Tibial nerve (tissue), 4 donors: ENCODE data around the gene TMEM248. TPM values are rescaled to one million over a fixed set of nuclear protein-coding genes. Genes with fewer than 3 reads are reported as not detected.

Source experiments
- DNase-seq, 2 donors: peaks; one replicate each; pipeline ENCODE4 v3.0.0-alpha.2; 2019; ENCODE audit warnings: low spot score in 2 of 2
- H3K27ac ChIP-seq, 4 donors: fragments of 200-600 bp; sonication (generic) in 3 of 4; one replicate each; pipeline ENCODE4 v1.5.1; 2017 to 2019; ENCODE audit warnings: mild to moderate bottlenecking in 1 of 4
- H3K27me3 ChIP-seq, 2 donors: fragments of 200-600 bp; sonication (generic) in 1 of 2; one replicate each; pipeline versions ENCODE4 v1.5.1 to v1.6.0; 2017 to 2019
- H3K36me3 ChIP-seq, 3 donors: fragments of 200-600 bp; sonication (generic); one replicate each; pipeline ENCODE4 v1.5.1; 2018 to 2019
- H3K4me1 ChIP-seq, 4 donors: fragments of 200-600 bp; sonication (generic) in 3 of 4; one replicate each; pipeline ENCODE4 v1.5.1; 2017 to 2019
- H3K4me3 ChIP-seq, 4 donors: fragments of 200-600 bp; sonication (generic) in 3 of 4; one replicate each; pipeline ENCODE4 v1.5.1; 2017 to 2019; ENCODE audit warnings: mild to moderate bottlenecking in 1 of 4, moderate library complexity in 1 of 4
- H3K9me3 ChIP-seq, 4 donors: fragments of 200-600 bp; sonication (generic) in 3 of 4; one replicate each; pipeline ENCODE4 v1.5.1; 2017 to 2019
- EP300 ChIP-seq, 2 donors: sonication (generic); formaldehyde crosslinking; IDR thresholded peaks; one replicate each; pipeline ENCODE4 v1.6.1; 2017; ENCODE audit warnings: antibody characterized with exemption in 2 of 2, mild to moderate bottlenecking in 1 of 2
- POLR2A ChIP-seq, 2 donors: fragments of 450-650 bp; IDR thresholded peaks; one replicate each; pipeline ENCODE4 v1.6.1; 2017; ENCODE audit warnings: antibody characterized with exemption in 2 of 2, mild to moderate bottlenecking in 2 of 2, moderate library complexity in 2 of 2
- WGBS, 2 donors: methylation state at CpG; one replicate each; pipeline ENCODE4 v1.1.5; 2018; 5-methylcytosine and 5-hydroxymethylcytosine counted together
- total RNA-seq, 4 donors: library from RNA; depleted of rRNA; stranded (reverse); fragments of >200 nt; gene quantifications; one replicate each; pipeline ENCODE4 v1.1.0, GENCODE V29; 2016
- TF ChIP-seq, protein P1 (sequence below), 5 experiments: fragments of 200-600 bp in 3 of 5; fragments of 450-650 bp in 2 of 5; sonication (generic) in 3 of 5; IDR thresholded peaks; one replicate each; pipeline ENCODE4 v1.5.1; 2016 to 2019; ENCODE audit warnings: antibody characterized with exemption in 5 of 5, mild to moderate bottlenecking in 3 of 5, moderate library complexity in 2 of 5

Gene TMEM248
- total RNA-seq, 4 donors from 2014 or later, result 86.4 to 110 (median 94.9) TPM

GRCh38 chr7:66937940-66938339 is 16.9 kb downstream of the TMEM248 start:
- no peaks in the 10 kb centered on the region for H3K9me3 ChIP-seq
- TF ChIP-seq POLR2A (IDR thresholded peaks at IDR 0.05) (no peak), EP300 (IDR thresholded peaks at IDR 0.05) (no peak)
- TF ChIP-seq, protein P1, sequence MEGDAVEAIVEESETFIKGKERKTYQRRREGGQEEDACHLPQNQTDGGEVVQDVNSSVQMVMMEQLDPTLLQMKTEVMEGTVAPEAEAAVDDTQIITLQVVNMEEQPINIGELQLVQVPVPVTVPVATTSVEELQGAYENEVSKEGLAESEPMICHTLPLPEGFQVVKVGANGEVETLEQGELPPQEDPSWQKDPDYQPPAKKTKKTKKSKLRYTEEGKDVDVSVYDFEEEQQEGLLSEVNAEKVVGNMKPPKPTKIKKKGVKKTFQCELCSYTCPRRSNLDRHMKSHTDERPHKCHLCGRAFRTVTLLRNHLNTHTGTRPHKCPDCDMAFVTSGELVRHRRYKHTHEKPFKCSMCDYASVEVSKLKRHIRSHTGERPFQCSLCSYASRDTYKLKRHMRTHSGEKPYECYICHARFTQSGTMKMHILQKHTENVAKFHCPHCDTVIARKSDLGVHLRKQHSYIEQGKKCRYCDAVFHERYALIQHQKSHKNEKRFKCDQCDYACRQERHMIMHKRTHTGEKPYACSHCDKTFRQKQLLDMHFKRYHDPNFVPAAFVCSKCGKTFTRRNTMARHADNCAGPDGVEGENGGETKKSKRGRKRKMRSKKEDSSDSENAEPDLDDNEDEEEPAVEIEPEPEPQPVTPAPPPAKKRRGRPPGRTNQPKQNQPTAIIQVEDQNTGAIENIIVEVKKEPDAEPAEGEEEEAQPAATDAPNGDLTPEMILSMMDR (IDR thresholded peaks at IDR 0.05), result no peak
- no peaks in the 10 kb centered on the region for H3K27me3 ChIP-seq
- peaks cover 0 to 19% (median 0%) of the 10 kb centered on the region in 4 donors for H3K4me1 ChIP-seq
- no peak overlapping the region for H3K27ac ChIP-seq
- H3K4me3 ChIP-seq, result no peak overlapping the region
- H3K36me3 ChIP-seq, result peaks cover 0 to 22% (median 0%) of the 10 kb centered on the region in 3 donors
- WGBS, 2 donors, result 96% methylated on average over 4 of the region's 4 CpGs
- DNase-seq, result no peak

GRCh38 chr7:66939325-66939724 is 18.3 kb downstream of the TMEM248 start:
- Histone ChIP-seq H3K4me1 (peaks cover 0 to 7% (median 0%) of the 10 kb centered on the region in 4 donors), H3K27ac (no peak overlapping the region), H3K4me3 (no peak overlapping the region), H3K9me3 (no peaks in the 10 kb centered on the region), H3K36me3 (peaks cover 0 to 36% (median 0%) of the 10 kb centered on the region in 3 donors), H3K27me3 (no peaks in the 10 kb centered on the region)
- 60 to 63% methylated on average over 4 of the region's 4 CpGs for WGBS, 2 donors
- DNase-seq, result no peak
- TF ChIP-seq, protein P1 (IDR thresholded peaks at IDR 0.05), result no peak
- no peak for TF ChIP-seq EP300 (IDR thresholded peaks at IDR 0.05)
- no peak for TF ChIP-seq POLR2A (IDR thresholded peaks at IDR 0.05)

DNA sequence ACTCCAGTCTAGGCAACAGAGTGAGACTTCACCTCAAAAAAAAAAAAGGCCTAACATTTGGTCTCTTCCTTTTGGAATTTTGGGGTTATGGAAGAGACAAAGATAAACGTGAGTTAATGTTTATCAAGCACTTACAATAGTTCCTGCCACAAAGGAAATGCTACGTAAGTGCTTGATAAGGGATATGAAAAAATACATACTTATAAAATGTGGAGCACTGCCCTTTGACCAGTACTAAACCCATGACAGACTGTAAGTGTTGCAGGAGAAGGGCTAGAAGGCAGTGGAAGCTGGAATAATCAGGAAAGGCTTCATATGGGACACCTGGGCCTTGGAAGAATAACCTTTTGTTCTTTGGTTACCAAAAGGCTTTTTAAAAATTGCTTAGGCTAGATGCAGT is 25.5 kb downstream of the TMEM248 start:
- no peak overlapping the region for H3K4me3 ChIP-seq
- H3K36me3 ChIP-seq, result peaks cover 0 to 98% (median 4%) of the 10 kb centered on the region in 3 donors
- H3K27me3 ChIP-seq, result no peaks in the 10 kb centered on the region
- no peak overlapping the region for H3K27ac ChIP-seq
- no peak for DNase-seq
- no peaks in the 10 kb centered on the region for H3K9me3 ChIP-seq
- no peaks in the 10 kb centered on the region for H3K4me1 ChIP-seq
- TF ChIP-seq POLR2A (IDR thresholded peaks at IDR 0.05) (no peak), EP300 (IDR thresholded peaks at IDR 0.05) (no peak)
- TF ChIP-seq, protein P1 (IDR thresholded peaks at IDR 0.05), result no peak
- 70 to 77% methylated on average over 2 of the region's 2 CpGs for WGBS, 2 donors

GRCh38 chr7:66948480-66949109 is 27.6 kb downstream of the TMEM248 start:
- 88 to 92% methylated on average over 19 of the region's 19 CpGs for WGBS, 2 donors

GRCh38 chr7:66950311-66950710 is 29.3 kb downstream of the TMEM248 start:
- Histone ChIP-seq H3K4me3 (no peak overlapping the region), H3K9me3 (no peaks in the 10 kb centered on the region), H3K4me1 (no peaks in the 10 kb centered on the region), H3K27me3 (no peaks in the 10 kb centered on the region), H3K36me3 (peaks cover 4 to 98% (median 6%) of the 10 kb centered on the region in 3 donors), H3K27ac (no peak overlapping the region)
- DNase-seq, result no peak
- TF ChIP-seq, protein P1 (IDR thresholded peaks at IDR 0.05), result no peak
- TF ChIP-seq POLR2A (IDR thresholded peaks at IDR 0.05) (no peak), EP300 (IDR thresholded peaks at IDR 0.05) (no peak)
- WGBS, 2 donors, result 80 to 83% methylated on average over 3 of the region's 3 CpGs

More at GRCh38 chr7:66948480-66949109, 27.6 kb downstream of the TMEM248 start:
- Histone ChIP-seq H3K27ac (no peak overlapping the region), H3K27me3 (no peaks in the 10 kb centered on the region), H3K4me1 (no peaks in the 10 kb centered on the region), H3K36me3 (peaks cover 0 to 98% (median 4%) of the 10 kb centered on the region in 3 donors), H3K4me3 (no peak overlapping the region), H3K9me3 (no peaks in the 10 kb centered on the region)
- DNase-seq, result no peak
- TF ChIP-seq EP300 (IDR thresholded peaks at IDR 0.05) (no peak), POLR2A (IDR thresholded peaks at IDR 0.05) (no peak)
- TF ChIP-seq, protein P1 (IDR thresholded peaks at IDR 0.05), result no peak
